GM12864 (cell line): Measurements from ENCODE around the gene GZF1.

ENCODE experiments used
- DNase-seq: peaks from one replicate; pipeline ENCODE4 v3.0.0-alpha.2; 2011; ENCODE audit warnings: low read depth
- H3K4me3 ChIP-seq: 2 replicates; pipeline ENCODE4 v1.5.1; 2011; ENCODE audit warnings: mild to moderate bottlenecking, low read depth, low read length, control low read depth
- TF ChIP-seq, protein P1 (sequence below): IDR thresholded peaks from 2 replicates; pipeline ENCODE4 v1.5.1; 2011; ENCODE audit warnings: low read depth, mild to moderate bottlenecking, moderate library complexity, low read length, control low read depth, inconsistent platforms; ENCODE audit errors: missing control alignments

The GZF1 gene

DNA sequence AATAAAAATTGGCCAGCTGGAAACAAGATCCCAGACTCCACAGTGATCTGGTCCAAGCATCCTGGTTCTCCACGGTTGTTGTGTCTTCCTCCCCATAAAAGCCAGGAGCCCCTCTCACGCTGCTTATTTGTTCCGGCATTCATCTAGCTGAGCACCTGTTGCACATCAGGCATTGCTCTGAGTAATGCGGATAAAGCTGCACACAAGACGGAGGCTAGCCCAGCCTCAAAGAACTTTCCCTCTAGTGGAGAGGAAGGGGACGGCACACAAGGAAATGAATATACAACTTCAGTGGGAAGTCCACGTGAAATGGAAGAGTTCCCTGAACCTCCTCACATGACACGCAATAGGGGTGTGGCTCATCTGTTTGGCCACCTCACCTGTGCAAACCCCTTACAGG lies 41.7 kb upstream of the GZF1 start:
- no peak overlapping the region for H3K4me3 ChIP-seq
- DNase-seq = no peak
- TF ChIP-seq, protein P1, sequence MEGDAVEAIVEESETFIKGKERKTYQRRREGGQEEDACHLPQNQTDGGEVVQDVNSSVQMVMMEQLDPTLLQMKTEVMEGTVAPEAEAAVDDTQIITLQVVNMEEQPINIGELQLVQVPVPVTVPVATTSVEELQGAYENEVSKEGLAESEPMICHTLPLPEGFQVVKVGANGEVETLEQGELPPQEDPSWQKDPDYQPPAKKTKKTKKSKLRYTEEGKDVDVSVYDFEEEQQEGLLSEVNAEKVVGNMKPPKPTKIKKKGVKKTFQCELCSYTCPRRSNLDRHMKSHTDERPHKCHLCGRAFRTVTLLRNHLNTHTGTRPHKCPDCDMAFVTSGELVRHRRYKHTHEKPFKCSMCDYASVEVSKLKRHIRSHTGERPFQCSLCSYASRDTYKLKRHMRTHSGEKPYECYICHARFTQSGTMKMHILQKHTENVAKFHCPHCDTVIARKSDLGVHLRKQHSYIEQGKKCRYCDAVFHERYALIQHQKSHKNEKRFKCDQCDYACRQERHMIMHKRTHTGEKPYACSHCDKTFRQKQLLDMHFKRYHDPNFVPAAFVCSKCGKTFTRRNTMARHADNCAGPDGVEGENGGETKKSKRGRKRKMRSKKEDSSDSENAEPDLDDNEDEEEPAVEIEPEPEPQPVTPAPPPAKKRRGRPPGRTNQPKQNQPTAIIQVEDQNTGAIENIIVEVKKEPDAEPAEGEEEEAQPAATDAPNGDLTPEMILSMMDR = peak; percentile 45

DNA sequence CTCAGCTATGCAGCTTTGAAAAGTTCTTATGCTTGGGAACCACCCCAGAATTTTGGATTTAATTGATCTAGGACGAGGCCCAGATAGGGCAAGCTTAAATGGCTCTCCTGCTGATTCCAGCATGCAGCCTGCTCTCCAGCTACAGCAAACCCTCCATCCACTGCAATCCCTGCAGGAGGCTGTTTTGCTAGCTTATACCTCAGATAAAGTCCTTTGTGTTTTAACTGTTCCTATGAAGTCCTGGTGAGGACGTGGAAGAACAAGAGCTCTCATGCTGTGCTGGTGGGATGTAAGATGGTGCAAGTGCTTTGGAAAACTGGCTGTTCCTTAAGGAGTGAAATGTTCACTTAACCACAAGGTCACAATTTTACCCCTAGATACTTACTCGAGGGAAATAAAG lies 36.9 kb upstream of the GZF1 start:
- H3K4me3 ChIP-seq = no peak overlapping the region
- no peak for DNase-seq
- TF ChIP-seq, protein P1 = no peak

DNA sequence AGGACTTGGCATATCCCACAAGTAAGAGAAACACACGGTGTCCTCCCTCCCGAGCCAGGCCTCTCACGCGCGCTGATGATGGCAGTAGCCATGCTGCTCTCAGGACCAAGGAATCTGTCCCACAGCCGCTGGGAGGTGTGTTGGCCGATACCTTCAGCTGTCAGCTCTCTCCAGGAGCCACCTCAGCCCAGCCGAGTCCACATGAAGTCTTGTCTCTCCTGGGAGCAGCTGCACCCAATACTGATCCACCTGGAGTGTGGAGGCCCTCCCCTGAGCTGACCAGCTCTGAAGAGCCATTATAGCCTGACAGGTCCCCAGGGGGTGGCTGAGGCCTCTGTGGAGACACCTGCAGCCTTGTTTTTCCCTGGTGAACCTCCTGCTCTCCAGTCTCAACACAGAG lies 35.2 kb upstream of the GZF1 start:
- H3K4me3 ChIP-seq = no peak overlapping the region
- TF ChIP-seq, protein P1 = no peak
- DNase-seq = no peak

DNA sequence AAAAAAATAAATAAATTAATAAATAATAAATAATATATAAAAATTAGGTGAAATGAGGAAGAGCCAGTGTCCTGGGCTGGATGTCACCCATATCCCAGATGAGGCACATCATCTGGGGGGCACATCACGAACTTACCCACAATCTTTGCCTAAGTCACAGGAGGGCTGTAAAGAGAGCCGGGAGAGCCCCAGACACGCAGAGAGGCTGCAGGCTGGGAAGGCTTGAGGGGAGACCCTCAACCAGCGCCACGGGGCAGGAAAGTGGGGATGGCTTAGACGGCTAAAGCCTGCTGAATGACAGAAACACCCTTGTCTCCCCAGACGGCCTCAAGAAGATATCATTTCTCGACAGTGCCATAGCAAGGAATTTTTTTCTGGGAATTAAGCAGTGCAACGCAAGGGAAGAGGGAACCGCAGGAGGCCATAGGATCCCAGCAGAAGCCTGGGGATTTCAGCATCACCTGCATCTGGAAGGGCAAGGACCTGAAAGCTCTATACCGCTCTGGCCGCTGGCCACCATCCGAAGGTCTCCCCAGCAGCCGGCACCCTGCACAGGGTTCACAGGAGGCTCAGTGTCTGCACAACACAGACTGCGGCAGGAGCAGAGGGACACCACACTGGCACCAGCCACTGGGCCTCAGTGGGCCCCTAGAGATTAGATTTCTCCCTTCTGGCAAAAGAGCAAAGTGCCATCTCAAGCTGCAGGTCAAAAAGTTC lies 34.2 kb upstream of the GZF1 start:
- TF ChIP-seq, protein P1 = no peak
- H3K4me3 ChIP-seq = no peak overlapping the region
- DNase-seq = no peak

DNA sequence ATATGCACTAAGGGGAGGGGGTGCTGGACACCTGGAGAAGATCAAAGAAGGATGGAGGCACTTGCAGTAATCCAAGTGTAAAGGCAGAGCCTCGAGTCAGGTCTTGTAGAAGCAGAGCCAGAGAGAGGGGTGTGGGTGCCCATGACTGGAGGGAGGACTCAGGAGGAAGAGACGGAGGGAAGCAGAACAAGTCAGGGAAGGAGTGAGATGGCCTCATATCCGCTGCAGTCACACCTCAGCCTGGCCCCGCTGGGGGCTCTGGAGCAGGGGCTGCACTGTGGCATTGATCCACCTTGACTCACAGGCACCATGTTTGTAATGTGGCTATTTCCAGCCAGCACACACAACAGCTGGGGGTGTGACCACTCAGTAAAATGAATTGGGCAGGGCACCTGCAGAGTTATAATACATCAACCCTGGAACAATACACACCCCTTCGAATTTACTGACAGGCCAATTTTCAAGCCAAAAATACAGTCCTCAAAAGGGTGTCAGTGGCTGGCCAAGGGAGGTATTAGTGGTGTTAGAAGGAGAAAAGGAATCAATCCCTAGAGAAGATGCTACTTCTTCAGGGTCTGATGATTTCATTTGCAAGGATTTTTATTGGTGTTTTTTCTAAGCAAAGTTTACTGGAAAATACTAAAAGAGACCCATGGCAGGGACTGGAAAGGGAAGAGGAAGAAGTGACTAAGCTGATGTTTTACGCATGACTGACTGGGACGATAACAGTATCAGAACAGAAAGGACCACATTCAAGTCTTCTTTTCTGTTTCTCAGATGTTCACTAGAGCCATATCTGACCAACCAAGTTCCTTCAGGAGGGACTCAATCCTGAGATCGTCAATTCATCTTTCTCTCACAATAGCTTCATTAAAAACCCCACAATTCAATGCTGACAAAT lies 30.3 kb upstream of the GZF1 start:
- TF ChIP-seq, protein P1 = no peak
- H3K4me3 ChIP-seq = no peak overlapping the region
- DNase-seq = no peak

DNA sequence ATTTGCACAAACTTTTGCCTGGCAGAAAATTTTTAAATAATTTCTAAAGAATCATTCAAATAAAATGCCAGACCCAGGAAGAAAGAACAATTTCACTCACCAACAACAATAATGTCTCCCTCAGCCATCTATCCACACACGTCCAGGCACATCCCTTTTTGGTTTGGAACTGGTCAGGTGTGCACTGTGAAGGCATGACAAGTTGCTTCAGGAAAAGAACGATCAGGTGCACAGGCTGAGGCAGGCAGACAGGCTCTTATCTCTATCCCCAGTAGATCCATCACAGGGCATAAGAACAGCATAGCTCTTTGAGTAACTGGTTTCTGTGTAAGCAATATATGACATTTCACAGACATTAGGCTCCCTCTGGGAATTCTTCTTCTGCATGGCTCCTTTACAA lies 29.5 kb upstream of the GZF1 start:
- no peak for DNase-seq
- TF ChIP-seq, protein P1 = no peak
- H3K4me3 ChIP-seq = no peak overlapping the region
